K562 (cell line): Measurements from ENCODE around the gene GBA2. TPM values are rescaled to one million over a fixed set of nuclear protein-coding genes. Genes with fewer than 3 reads are reported as not detected.

Experiments
- ATAC-seq: fragments of 200-7000 bp; cut with Tn5 transposase; 3 replicates; pipeline ENCODE4 v1.9.1; 2020; ENCODE audit warnings: moderate library complexity
- BruUV-seq: library from RNA; stranded (reverse); fragments of 400-500 nt; replicated peaks from 2 replicates; lab custom pipeline; 2021; lab: Mats Ljungman, UMichigan
- CTCF ChIA-PET: fragments of 300-600 bp; formaldehyde crosslinking; extraction: SDS; loops from one replicate; lab custom pipeline; 2021; ENCODE audit warnings: low intra/inter-chr PET ratio; lab: Yijun Ruan, JAX
- POLR2A ChIA-PET: fragments of 300-600, 350-650 bp; sonication (Branson Sonifier 250); formaldehyde crosslinking; extraction: SDS; loops from one replicate; lab custom pipeline; 2021; ENCODE audit warnings: antibody characterized with exemption, inconsistent platforms; lab: Yijun Ruan, JAX
- DNase-seq, 4 experiments: peaks; one replicate each; pipeline versions ENCODE4 v3.0.0 to v3.0.0-alpha.2; 2011 to 2018; ENCODE audit warnings: low spot score in 3 of 4, mixed read lengths in 3 of 4; ENCODE audit errors: extremely low read depth in 1 of 4
- FAIRE-seq: peaks from 2 replicates; lab custom pipeline; 2011; peaks lifted over from hg19 to GRCh38; lab: Jason Lieb, UNC
- H2AFZ ChIP-seq: 2 replicates; pipeline ENCODE4 v1.6.0; 2011; ENCODE audit warnings: low read depth, low read length, control low read depth, inconsistent platforms
- H3K27ac ChIP-seq: fragments of 200-600 bp; 3 replicates; pipeline ENCODE4 v1.8.0; 2011; ENCODE audit warnings: low read depth, mild to moderate bottlenecking, control low read depth, inconsistent platforms, low read length, moderate library complexity, mixed read lengths; ENCODE audit errors: extremely low read depth
- H3K27me3 ChIP-seq, 2 experiments: fragments of 300-600 bp in 1 of 2; 2 replicates in 1 of 2; 3 replicates in 1 of 2; pipeline versions ENCODE4 v1.6.0 to v1.8.0; 2011; ENCODE audit warnings: inconsistent platforms in 2 of 2, low read length in 2 of 2, mild to moderate bottlenecking in 1 of 2, mixed read lengths in 1 of 2, moderate library complexity in 1 of 2; ENCODE audit not compliant: control insufficient read depth in 2 of 2, insufficient read depth in 2 of 2
- H3K36me3 ChIP-seq: fragments of 300-600 bp; 3 replicates; pipeline ENCODE4 v1.8.0; 2011; ENCODE audit warnings: mild to moderate bottlenecking, low read length, inconsistent platforms; ENCODE audit not compliant: control insufficient read depth, insufficient read depth
- H3K4me1 ChIP-seq, 2 experiments: fragments of 200-600 bp in 1 of 2; replicated peaks in 1 of 2; 2 replicates in 1 of 2; 3 replicates in 1 of 2; pipeline versions ENCODE4 v1.5.1 to v1.8.0; 2011; ENCODE audit warnings: inconsistent platforms in 2 of 2, low read length in 2 of 2, mild to moderate bottlenecking in 1 of 2, mixed read lengths in 1 of 2, moderate library complexity in 1 of 2; ENCODE audit not compliant: control insufficient read depth in 2 of 2, insufficient read depth in 2 of 2
- H3K4me2 ChIP-seq: 2 replicates; pipeline ENCODE4 v1.6.1; 2011; ENCODE audit warnings: low read length, control low read depth, inconsistent platforms, mixed read lengths; ENCODE audit not compliant: insufficient read depth
- H3K4me3 ChIP-seq: fragments of 200-600 bp; sonication (generic), shearing (Covaris generic); 2 replicates; pipeline ENCODE4 v1.5.1; 2016; ENCODE audit warnings: control low read depth, inconsistent platforms
- H3K79me2 ChIP-seq: fragments of 200-600 bp; 3 replicates; pipeline ENCODE4 v1.8.0; 2011; ENCODE audit warnings: low read length, inconsistent platforms; ENCODE audit not compliant: control insufficient read depth, insufficient read depth
- H3K9ac ChIP-seq, 2 experiments: 2 replicates each; pipeline versions ENCODE4 v1.6.0 to v1.6.1; 2011; ENCODE audit warnings: low read depth in 2 of 2, low read length in 2 of 2, control low read depth in 1 of 2, inconsistent platforms in 1 of 2, mild to moderate bottlenecking in 1 of 2, mixed read lengths in 1 of 2; ENCODE audit not compliant: insufficient read depth in 1 of 2
- H3K9me1 ChIP-seq: one replicate; pipeline ENCODE4 v1.6.0; 2011; ENCODE audit warnings: inconsistent platforms, mild to moderate bottlenecking, low read length, moderate library complexity; ENCODE audit not compliant: control insufficient read depth, insufficient read depth
- H3K9me3 ChIP-seq: replicated peaks from 2 replicates; pipeline ENCODE4 v1.5.1; 2011; ENCODE audit warnings: low read depth, low read length, inconsistent platforms; ENCODE audit not compliant: control insufficient read depth, insufficient read depth
- H4K20me1 ChIP-seq: replicated peaks from 2 replicates; pipeline ENCODE4 v1.6.1; 2011; ENCODE audit warnings: low read length, inconsistent platforms, mixed read lengths; ENCODE audit not compliant: control insufficient read depth, insufficient read depth
- CREB3L1 ChIP-seq: fragments of 450-650 bp; IDR thresholded peaks from 2 replicates; pipeline ENCODE4 v1.6.1; 2014; ENCODE audit warnings: low read depth, mild to moderate bottlenecking, moderate library complexity, borderline replicate concordance
- GTF2B ChIP-seq: IDR thresholded peaks from 2 replicates; pipeline ENCODE4 v1.6.1; 2011; ENCODE audit not compliant: insufficient read length; ENCODE audit errors: extremely low read depth
- HMG20B ChIP-seq: fragments of 250-450 bp; sonication (Bioruptor Pico); IDR thresholded peaks from 2 replicates; pipeline ENCODE4 v1.5.0; 2021; ENCODE audit warnings: mild to moderate bottlenecking
- HMGN3 ChIP-seq: IDR thresholded peaks from 2 replicates; pipeline ENCODE4 v1.6.1; 2011; ENCODE audit warnings: borderline replicate concordance, low read depth, mild to moderate bottlenecking, mixed read lengths, low read length; ENCODE audit not compliant: insufficient read length; ENCODE audit errors: extremely low read depth
- KAT8 ChIP-seq: fragments of 450-650 bp; IDR thresholded peaks from 2 replicates; pipeline ENCODE4 v1.6.1; 2016; ENCODE audit warnings: low read depth, mild to moderate bottlenecking
- NFIX ChIP-seq: fragments of 250-450 bp; sonication (Bioruptor Pico); IDR thresholded peaks from 2 replicates; pipeline ENCODE4 v1.4.0; 2020; ENCODE audit warnings: low read depth, mild to moderate bottlenecking, moderate library complexity
- POLR2G ChIP-seq: fragments of 200-400 bp; formaldehyde crosslinking; IDR thresholded peaks from 2 replicates; pipeline ENCODE4 v1.6.1; 2017; ENCODE audit warnings: low read depth, mild to moderate bottlenecking, antibody characterized with exemption, low read length, moderate library complexity
- RBFOX2 ChIP-seq: fragments of 200-400 bp; formaldehyde crosslinking; IDR thresholded peaks from 2 replicates; pipeline ENCODE4 v1.6.1; 2017; ENCODE audit warnings: low read depth, mild to moderate bottlenecking, low read length, moderate library complexity
- SREBF2 ChIP-seq: sonication (generic); formaldehyde crosslinking; IDR thresholded peaks from 2 replicates; pipeline ENCODE4 v1.4.0; 2020; ENCODE audit warnings: mild to moderate bottlenecking, missing genetic modification reagents
- TGIF2 ChIP-seq: sonication (generic); formaldehyde crosslinking; IDR thresholded peaks from 2 replicates; pipeline ENCODE4 v1.8.1; 2022; ENCODE audit warnings: mild to moderate bottlenecking, missing genetic modification reagents, moderate library complexity
- ZC3H4 ChIP-seq: sonication (generic); formaldehyde crosslinking; IDR thresholded peaks from 2 replicates; pipeline ENCODE4 v1.9.0; 2021; ENCODE audit warnings: missing genetic modification reagents, borderline replicate concordance
- WGBS: fragments of 100-300 bp; shearing (Covaris generic); methylation state at CpG from one replicate; pipeline ENCODE4 v1.1.6; 2016; ENCODE audit warnings: low coverage, mixed read lengths; ENCODE audit not compliant: insufficient coverage; ENCODE audit errors: missing lambda C conversion rate; 5-methylcytosine and 5-hydroxymethylcytosine counted together
- in situ Hi-C: fragments of 300-500 bp; cut with MboI; formaldehyde crosslinking; loops from 4 replicates; pipeline ENCODE4 v1.15.0; 2018; ENCODE audit warnings: inconsistent platforms, mixed read lengths
- intact Hi-C: fragments of 100-400 bp; cut with micrococcal nuclease; formaldehyde crosslinking; loops from 2 replicates; pipeline ENCODE4 v1.14.2; 2022
- polyA plus RNA-seq, 8 experiments: library from polyadenylated mRNA; depleted of rRNA in 4 of 8; stranded (reverse) in 5 of 8; unstranded in 3 of 8; fragments of >200 nt; fragmentation: Nextera tagmentation in 2 of 8; fragmentation: Illumina TruSeq in 1 of 8; extraction: Ambion mirVana in 2 of 8; extraction: Trizol in 1 of 8; gene quantifications; 2 replicates each; pipeline versions ENCODE4 v1.2.1 to v1.2.3, GENCODE V29; 2011 to 2014; ENCODE audit warnings: inconsistent platforms in 1 of 8, missing spikeins in 1 of 8
- total RNA-seq, 7 experiments: library from RNA; depleted of rRNA in 6 of 7; stranded (reverse); fragments of >200 nt in 6 of 7; fragmentation: Illumina TruSeq in 2 of 7; extraction: Trizol in 2 of 7; gene quantifications; 2 replicates each; pipeline versions ENCODE4 v1.2.1 to v1.2.3, GENCODE V29; 2011 to 2021; ENCODE audit warnings: low replicate concordance in 1 of 7

The GBA2 gene
- total and polyA plus RNA-seq, 9 of the 15 experiments (the other 6 are each of a cell fraction or from before 2014, with no cell fraction given): 14.1 to 60.4 (median 32.1) TPM

- TF ChIP-seq SREBF2 (CRISPR knock-in tag): no peak
- TF ChIP-seq CREB3L1: no peak
- no peak for TF ChIP-seq TGIF2 (CRISPR knock-in tag)
- no peak for TF ChIP-seq HMG20B (CRISPR knock-in tag)
- no peak for TF ChIP-seq HMGN3
- TF ChIP-seq ZC3H4 (CRISPR knock-in tag): no peak
- TF ChIP-seq KAT8: no peak
- TF ChIP-seq, all 486 proteins: peak for 0
These were observed 10.8 kb downstream of the GBA2 start (continued) for GRCh38 chr9:35738186-35738585.

- POLR2A ChIA-PET: interaction anchor here (0.6 to 2.4 kb wide), 3 partner anchors 10 to 53 kb away, joined by 3 to 10 read pairs (median 4); no protein-coding TSS in a partner anchor
- peaks cover 80% of the 10 kb centered on the region for H3K36me3 ChIP-seq
- BruUV-seq: TSS peak; percentile 17
These were observed 11.9 kb downstream of the GBA2 start for GRCh38 chr9:35737143-35737542.

More at GRCh38 chr9:35737143-35737542, 11.9 kb downstream of the GBA2 start:
- TF ChIP-seq RBFOX2 (peak; percentile 42; the same call in 1 of the 2 replicates), GTF2B (no peak), NFIX (CRISPR knock-in tag) (no peak), POLR2G (0 out of 2 replicates have a peak, but pooled peaks have one; percentile 39)
- no peak for ATAC-seq
- Histone ChIP-seq H3K9me3 (no peaks in the 10 kb centered on the region), H3K9me1 (no peaks in the 10 kb centered on the region), H3K9ac (no peak overlapping the region), H3K27ac (no peak overlapping the region), H2AFZ (no peak overlapping the region), H3K79me2 (peaks cover 21% of the 10 kb centered on the region), H4K20me1 (0 out of 2 replicates have a peak, but pooled peaks cover 3% of the 10 kb centered on the region), H3K4me2 (no peak overlapping the region), H3K4me1 (peaks cover 8 to 10% of the 10 kb centered on the region in 2 experiments; a peak in 4 of 5 replicates), H3K4me3 (no peak overlapping the region), H3K27me3 (no peaks in the 10 kb centered on the region)
- CTCF ChIA-PET: interaction anchor here (1.3 kb wide), 1 partner anchor 145 kb away, joined by 4 read pairs; no protein-coding TSS in a partner anchor
- in situ Hi-C loops (no loop called here), intact Hi-C loops (loop anchor here (5.0 to 10.0 kb wide), 2 partner anchors 40 to 78 kb away; partner anchors contain the start of genes HINT2 and SPAG8)
- 97% methylated on average over 5 of the region's 7 CpGs for WGBS
- no peak for DNase-seq
- FAIRE-seq: no peak
